GM21447 (cell line): Measurements from ENCODE around the gene PNPLA2.
A peak's percentile ranks its signal among the peaks of the same experiment; 100 is the strongest.

Experiments used
- ATAC-seq: cut with Tn5 transposase; IDR thresholded peaks from one replicate; pipeline ENCODE4 v1.9.1; 2021; ENCODE audit not compliant: unreplicated experiment

The PNPLA2 gene

GRCh38 chr11:818396-819128 lies at the start of gene PNPLA2:
Gene PNPLA2 (plus strand): TSS chr11:818914. CDS start chr11:819719, 805 bp downstream.
- ATAC-seq: no peak

- ATAC-seq: no peak
Measured at GRCh38 chr11:769887-770641, 48.6 kb upstream of the PNPLA2 start.

DNA sequence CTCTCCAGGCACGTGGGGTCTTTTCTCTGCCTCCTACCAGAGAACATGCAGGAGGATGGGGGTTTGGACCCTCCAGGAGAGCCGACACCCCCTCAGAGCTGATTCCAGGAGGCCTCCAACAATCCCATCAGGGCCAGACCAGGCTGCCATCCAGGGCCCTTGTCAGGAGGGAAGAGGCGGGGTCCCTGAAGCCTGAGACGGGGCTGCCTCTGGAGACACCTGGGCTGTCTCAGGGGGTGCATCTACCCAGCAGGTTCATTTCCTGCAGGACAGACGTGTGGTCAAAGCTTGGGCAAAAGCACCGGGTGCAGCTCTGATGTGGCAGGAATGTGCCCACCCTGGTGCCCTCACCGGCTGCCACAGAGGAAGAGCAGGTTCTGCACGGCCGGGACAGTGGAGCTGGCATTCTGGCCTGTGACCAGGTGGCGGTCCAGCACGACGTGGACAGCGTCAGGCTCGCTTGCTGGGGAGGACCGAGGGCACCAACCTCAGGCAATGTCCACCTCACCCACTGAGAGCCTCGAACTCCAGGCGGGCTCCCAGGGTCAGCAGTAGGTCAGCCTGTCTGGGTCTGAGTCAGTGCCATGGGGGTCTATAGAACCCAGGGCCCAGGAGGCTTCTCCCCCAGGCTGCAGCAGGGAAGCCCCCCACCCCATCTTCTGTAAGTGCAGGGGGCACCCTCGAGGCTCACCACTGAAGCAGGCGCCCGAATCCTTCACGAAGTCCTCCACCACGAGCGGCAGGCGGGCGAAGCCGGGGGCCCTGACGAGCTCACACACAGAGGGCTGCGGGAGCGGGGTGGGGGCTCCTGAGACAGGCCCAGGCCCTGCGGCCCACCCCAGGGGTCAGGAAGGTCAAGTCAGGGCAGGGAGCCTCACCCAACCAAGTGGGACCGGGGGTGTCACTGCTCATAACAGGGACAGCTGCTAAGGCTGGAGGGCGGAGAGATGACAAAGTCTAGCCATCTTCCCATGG lies 47.8 kb upstream of the PNPLA2 start:
- no peak for ATAC-seq

GRCh38 chr11:771617-772204 lies 47.0 kb upstream of the PNPLA2 start:
- ATAC-seq: no peak

DNA sequence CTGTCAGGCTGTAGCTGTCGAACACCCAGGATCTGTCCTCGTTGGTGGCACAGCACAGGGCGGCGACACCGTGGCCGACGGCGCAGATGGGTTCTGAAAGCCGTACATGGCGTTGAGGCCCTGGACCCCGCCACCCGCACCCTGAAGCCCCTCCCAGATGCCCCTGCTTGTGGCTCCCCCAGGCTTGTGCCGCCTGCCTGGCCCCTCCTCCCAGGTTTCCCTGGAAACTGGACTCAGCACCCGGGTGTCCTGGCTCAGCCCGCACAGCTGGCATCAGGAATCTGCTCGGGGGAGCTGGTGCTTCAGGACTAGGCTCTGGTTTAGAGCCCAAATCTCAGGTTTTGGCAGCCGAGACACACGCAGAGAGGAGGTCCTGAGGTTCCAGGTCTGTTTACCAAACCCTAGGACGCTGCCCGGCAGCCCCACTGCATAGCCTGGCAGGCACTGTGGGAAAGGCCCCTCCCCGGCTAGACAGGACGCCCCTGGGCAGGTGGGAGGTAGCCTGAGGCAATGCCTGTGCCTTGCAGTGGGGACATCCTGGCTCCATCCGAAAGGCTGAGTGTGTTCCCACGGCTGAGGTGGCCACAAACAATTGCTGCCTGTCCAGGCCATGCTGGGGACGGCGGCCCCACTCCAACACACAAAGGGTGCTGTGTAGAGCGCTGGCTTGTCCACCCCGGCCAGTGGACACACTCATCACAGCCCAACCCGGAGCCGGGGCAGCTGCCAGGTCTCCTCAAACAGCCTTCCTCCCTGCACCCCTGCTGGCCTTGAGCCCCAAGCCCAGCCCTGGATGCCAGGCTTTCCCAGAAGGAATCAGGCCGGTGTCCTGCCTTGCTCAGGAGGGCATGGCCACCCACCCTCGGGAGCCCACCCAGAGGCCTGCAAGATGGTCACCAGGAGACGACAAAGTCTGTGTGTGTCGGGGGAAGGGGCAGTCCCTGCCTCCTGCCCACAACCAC lies 46.0 kb upstream of the PNPLA2 start:
- ATAC-seq: no peak

DNA sequence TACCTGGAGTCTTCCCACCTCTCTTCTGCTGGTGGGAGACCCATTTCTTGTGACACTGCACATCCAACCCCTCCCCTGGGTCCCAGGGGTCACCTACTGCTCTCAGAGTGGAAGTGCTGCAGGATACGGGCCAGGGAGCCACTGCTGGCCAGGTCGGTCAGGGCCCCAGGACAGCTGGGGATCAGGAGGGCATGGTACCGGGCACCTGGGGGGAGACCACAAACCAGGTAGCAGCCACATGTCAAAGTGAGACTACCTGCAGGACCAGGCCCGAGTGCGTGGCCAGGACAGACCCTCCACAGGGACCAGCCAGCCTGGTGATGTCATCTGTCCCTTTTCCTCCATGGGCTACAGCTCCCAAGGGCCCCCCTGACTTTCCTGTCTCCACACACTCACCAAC lies 45.3 kb upstream of the PNPLA2 start:
- ATAC-seq: no peak

DNA sequence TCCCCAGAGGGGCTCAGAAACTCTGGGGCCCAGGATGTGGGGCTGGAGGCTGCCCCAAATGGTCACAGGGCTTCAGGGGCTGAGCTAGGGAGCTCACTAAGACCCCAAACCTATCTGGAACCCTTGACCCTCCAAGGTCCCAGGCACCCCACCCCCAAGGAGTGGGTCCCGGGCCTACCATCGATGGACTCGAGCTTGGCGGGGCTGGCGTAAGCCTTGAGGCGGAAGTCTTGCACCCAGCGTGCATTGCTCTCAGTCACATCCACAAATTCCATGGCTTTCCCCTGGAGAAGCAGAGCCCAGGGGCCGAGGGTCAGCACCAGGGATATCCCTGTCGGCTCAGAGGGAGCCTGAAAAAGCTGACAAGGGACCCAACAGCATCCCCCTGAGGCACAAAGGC lies 44.9 kb upstream of the PNPLA2 start:
- ATAC-seq: no peak

- ATAC-seq: no peak
Measured at GRCh38 chr11:774873-775592, 43.7 kb upstream of the PNPLA2 start.

- no peak for ATAC-seq
Measured at GRCh38 chr11:776263-776560, 42.5 kb upstream of the PNPLA2 start.

DNA sequence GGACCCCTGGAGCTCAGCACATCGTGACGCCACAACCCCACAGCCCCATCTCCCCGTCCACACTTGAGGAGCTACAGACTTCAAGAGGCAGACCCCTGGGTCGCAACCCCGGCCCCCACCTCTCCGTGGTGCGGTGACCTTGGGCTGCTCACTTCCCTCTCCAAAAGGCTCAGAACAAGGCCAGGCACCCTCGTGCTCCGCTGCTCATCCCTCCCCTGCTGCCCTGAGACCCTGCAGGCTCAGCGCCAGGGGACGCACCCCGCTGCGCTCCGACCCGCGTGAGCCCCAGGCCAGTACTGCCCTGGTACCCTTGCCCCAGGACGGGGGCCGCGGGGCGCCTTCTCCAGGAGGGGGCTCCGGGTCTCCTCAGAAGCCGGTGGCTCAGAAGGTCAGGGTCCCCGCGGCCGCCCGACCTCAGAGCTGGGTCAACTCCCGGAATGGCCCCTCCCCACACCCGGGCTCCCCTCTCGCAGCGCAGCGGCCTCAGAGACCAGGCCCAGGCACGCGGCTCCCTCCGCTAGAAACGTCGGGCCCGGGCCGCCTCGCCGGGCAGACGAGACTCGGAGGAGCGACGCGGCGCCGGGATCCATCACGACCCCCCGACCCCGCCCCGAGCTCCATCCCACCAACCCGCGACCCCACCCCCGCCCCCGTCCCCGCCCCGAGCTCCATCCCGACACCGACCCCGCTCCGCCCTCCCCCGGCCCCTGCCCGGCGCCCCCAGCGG lies 42.0 kb upstream of the PNPLA2 start:
- peak; percentile 28 for ATAC-seq

DNA sequence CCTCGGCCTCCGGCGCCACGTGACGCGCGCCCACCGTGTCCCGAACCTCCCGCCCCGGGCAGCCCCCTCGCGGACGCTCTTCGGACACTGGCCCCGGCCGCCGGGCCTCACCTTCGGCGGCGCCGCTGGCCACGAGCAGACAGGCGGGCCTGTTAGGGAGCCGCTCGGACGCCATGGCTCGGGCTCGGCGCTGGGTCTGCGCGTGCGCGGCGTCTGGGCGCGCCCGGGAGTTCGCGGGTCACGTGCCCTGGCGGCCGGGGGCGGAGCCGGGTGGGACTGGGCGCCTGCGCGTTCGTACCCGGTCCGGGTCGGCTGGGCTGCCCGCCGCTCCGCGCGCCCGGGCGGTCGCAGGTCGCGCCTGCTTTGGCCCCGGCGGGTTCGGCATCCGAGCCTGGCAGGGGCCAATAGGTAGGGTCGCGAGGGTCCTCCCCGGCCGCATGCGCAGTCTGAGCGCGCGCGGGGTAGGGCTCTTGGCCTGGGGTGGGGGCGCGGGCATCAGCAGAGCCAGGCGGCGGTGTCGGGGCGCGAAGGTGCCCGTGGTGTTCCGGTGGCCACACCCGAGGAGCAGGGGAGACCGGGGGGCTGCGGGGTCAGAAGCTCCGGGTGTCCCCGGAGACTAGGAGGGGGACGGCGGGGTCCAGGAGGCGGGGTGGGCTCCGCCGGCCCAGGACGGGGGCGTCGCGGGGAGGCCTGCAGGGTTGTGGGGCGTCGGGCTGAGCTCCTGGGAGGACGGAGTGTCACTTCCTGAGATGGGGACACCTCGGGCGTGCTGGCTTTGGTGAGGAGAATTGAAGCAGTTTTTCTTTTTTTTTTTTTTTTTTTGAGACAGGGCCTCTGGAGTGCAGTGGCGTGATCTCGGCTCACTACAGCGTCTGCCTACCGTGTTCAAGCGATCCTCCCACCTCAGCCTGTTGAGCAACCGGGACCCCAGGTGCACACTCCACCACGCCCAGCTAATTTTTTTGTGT lies 41.1 kb upstream of the PNPLA2 start, which contains the start of gene GATD1:
TSS of gene GATD1 (minus strand) at position 200 of the 968 bp plus-strand sequence. CDS start at position 175, 25 bp downstream.
- peak; percentile 59 for ATAC-seq

GRCh38 chr11:778976-779954 lies 39.4 kb upstream of the PNPLA2 start:
- ATAC-seq: no peak

DNA sequence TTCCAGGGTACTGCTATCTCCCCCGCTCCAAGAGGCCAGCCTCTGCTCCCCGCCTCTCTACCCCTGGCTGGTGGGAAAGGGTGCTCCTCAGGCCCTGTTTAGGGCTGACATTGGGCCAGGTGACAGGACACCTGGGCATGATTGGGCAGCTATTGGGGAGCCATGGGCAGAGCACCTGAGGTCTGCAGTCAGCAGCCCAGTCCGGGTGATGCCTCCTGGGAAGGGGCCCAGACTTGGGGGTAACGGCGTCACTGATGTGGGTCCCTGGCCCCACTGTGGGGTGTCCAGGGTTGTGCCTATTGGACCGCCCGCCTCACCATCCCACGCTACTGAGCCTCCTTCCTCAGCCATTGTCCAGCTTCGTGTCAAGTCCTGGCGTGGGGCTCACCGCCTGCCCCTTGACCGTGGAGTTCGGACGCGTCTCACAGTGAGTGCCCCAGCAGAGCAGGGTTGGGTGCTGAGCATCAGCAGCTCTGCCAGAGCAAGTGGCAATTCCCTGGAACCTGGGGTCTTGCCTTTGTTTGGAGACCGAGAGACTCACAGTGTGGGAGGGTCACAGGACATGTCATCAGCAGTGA lies 38.7 kb upstream of the PNPLA2 start:
- no peak for ATAC-seq

DNA sequence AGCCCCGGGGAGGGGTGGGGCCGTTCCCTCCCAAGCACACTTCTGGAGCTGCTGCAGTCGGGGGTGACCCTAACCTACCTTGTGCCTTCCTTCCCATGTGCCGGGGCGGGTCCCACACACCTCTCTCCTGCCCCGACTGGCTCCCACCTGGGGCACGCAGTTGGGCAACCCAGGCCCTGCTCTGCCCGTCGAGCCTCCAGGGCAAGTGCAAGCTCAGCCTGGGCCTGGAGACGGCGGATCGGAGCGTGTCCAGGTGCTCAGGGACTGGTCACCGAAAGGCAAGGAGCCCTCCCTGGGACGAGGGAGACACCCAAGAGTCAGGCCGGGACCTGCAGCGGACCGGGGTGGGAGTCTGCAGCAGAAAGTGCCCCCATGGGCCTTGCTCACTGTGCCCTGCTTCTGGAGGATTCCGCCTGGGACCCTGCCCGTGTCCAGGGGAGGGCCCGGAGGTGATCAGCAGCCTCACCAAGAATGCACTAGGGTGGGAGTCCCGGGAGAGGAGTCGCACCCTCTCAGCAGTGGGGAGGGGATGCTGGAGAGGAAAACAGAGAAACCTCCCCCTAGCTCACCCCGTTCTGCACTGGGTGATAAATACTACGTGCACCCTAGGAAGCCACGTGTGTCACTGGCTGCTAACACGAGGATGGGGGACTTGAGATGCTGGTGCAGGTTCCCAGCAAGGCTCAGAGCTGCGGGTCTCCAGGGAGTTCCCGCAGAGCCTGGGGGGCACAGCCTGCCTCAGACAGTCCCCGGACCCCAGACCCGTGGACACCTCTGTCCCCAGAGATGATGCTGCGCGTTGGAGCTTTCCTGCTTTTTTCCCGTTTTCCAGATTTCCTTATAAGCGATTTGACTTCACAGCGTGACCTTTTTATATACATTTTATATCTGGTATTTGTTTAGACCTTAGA lies 36.2 kb upstream of the PNPLA2 start:
- ATAC-seq: no peak

GRCh38 chr11:783581-784015 lies 35.1 kb upstream of the PNPLA2 start:
- no peak for ATAC-seq
